GM20000 (cell line): ENCODE results near the gene DNAL1.
"Not testable (repeated sequence)": the region's sequence is repeated elsewhere in the genome, so short reads cannot be mapped to it uniquely, and the experiment has no call there.

ENCODE experiments used
- DNase-seq: peaks from one replicate; pipeline ENCODE4 v3.0.0; 2012; ENCODE audit warnings: low spot score
- CTCF ChIP-seq: IDR thresholded peaks from 2 replicates; pipeline ENCODE4 v1.5.1; 2012; ENCODE audit warnings: mild to moderate bottlenecking, control low read depth; ENCODE audit errors: extremely low read depth, missing control alignments

The DNAL1 gene

GRCh38 chr14:73645248-73645610 lies 443 bp downstream of the DNAL1 start:
- no peak for TF ChIP-seq CTCF
- no peak for DNase-seq

GRCh38 chr14:73651005-73651404 lies 6.2 kb downstream of the DNAL1 start:
- TF ChIP-seq CTCF: no peak
- no peak for DNase-seq

- no peak for TF ChIP-seq CTCF
- no peak for DNase-seq
Observed at GRCh38 chr14:73655851-73656250, 11.1 kb downstream of the DNAL1 start.

- DNase-seq: not testable (repeated sequence)
Observed at GRCh38 chr14:73659202-73659601, 14.4 kb downstream of the DNAL1 start.

- no peak for TF ChIP-seq CTCF
- no peak for DNase-seq
Observed at GRCh38 chr14:73660511-73660910, 15.7 kb downstream of the DNAL1 start.

- DNase-seq: no peak
- no peak for TF ChIP-seq CTCF
Observed at GRCh38 chr14:73661872-73662271, 17.1 kb downstream of the DNAL1 start.

GRCh38 chr14:73662487-73662943 lies 17.7 kb downstream of the DNAL1 start:
- DNase-seq: no peak
- TF ChIP-seq CTCF: no peak

GRCh38 chr14:73663548-73664212 lies 18.9 kb downstream of the DNAL1 start:
- no peak for DNase-seq
- no peak for TF ChIP-seq CTCF
